ENCODE results near the gene TEX9.

TEX9 gene

GRCh38 chr15:56454836-56455235, 89.6 kb downstream of the TEX9 start:
- DNase-seq (ENCODE audit: low spot score), result no peak

- no peak for DNase-seq (ENCODE audit: low spot score)
Measured at GRCh38 chr15:56456229-56456628, 91.0 kb downstream of the TEX9 start.

- DNase-seq (ENCODE audit: low spot score), result no peak
Measured at GRCh38 chr15:56459096-56459495, 93.9 kb downstream of the TEX9 start.

GRCh38 chr15:56460071-56460470, 94.8 kb downstream of the TEX9 start:
- no peak for DNase-seq (ENCODE audit: low spot score)

GRCh38 chr15:56460947-56461346, 95.7 kb downstream of the TEX9 start:
- DNase-seq (ENCODE audit: low spot score), result no peak

GRCh38 chr15:56464893-56465520, 99.8 kb downstream of the TEX9 start, which contains the start of gene MNS1:
MNS1 (minus strand) TSS chr15:56465137; CDS start chr15:56464972, 165 bp downstream.
- DNase-seq (ENCODE audit: low spot score), result peak; percentile 52

GRCh38 chr15:56467616-56468015, 102.4 kb downstream of the TEX9 start:
- no peak for DNase-seq (ENCODE audit: low spot score)

GRCh38 chr15:56468401-56468800, 103.2 kb downstream of the TEX9 start:
- peak; percentile 32 for DNase-seq (ENCODE audit: low spot score)

GRCh38 chr15:56469483-56469882, 104.3 kb downstream of the TEX9 start:
- no peak for DNase-seq (ENCODE audit: low spot score)

- no peak for DNase-seq (ENCODE audit: low spot score)
Measured at GRCh38 chr15:56471440-56472069, 106.3 kb downstream of the TEX9 start.

- no peak for DNase-seq (ENCODE audit: low spot score)
Measured at GRCh38 chr15:56472278-56472677, 107.1 kb downstream of the TEX9 start.

- no peak for DNase-seq (ENCODE audit: low spot score)
Measured at GRCh38 chr15:56473017-56473416, 107.8 kb downstream of the TEX9 start.

GRCh38 chr15:56475351-56475750, 110.1 kb downstream of the TEX9 start:
- DNase-seq (ENCODE audit: low spot score), result no peak
